Measurements from ENCODE around the gene ATG10. TPM values are rescaled to one million over a fixed set of nuclear protein-coding genes. Genes with fewer than 3 reads are reported as not detected.
A peak's percentile ranks its signal among the peaks of the same experiment; 100 is the strongest.

Gene ATG10
- total RNA-seq, 1 donor from 2014 or later: 4.3 TPM

GRCh38 chr5:82096249-82096648, 124.4 kb downstream of the ATG10 start:
- FAIRE-seq: no peak
- no peak overlapping the region for H3K4me3 Mint-ChIP-seq (ENCODE audit: unreplicated experiment)
- no peak overlapping the region for H3K27ac Mint-ChIP-seq (ENCODE audit: unreplicated experiment)
- no peaks in the 10 kb centered on the region for H3K27me3 Mint-ChIP-seq (ENCODE audit: low read depth, unreplicated experiment)
- DNase-seq (ENCODE audit: low read depth): no peak
- H3K27ac ChIP-seq (ENCODE audit: low read depth, low read length): no peak overlapping the region
- H3K36me3 ChIP-seq (ENCODE audit: insufficient read depth, low read length): no peaks in the 10 kb centered on the region
- peaks cover 9% of the 10 kb centered on the region for H3K9me3 Mint-ChIP-seq (ENCODE audit: unreplicated experiment)
- H3K4me3 ChIP-seq (ENCODE audit: insufficient read depth, low read depth, low read length): no peak overlapping the region
- H3K36me3 Mint-ChIP-seq (ENCODE audit: low read depth, unreplicated experiment): no peaks in the 10 kb centered on the region
- H2AFZ ChIP-seq (ENCODE audit: low read depth, low read length): no peak overlapping the region
- no peaks in the 10 kb centered on the region for H3K79me2 ChIP-seq (ENCODE audit: insufficient read depth, low read length)
- H3K4me2 ChIP-seq (ENCODE audit: low read length): no peak overlapping the region
- H3K4me1 ChIP-seq (ENCODE audit: insufficient read depth, low read length): no peaks in the 10 kb centered on the region
- no peak overlapping the region for H3K9ac ChIP-seq (ENCODE audit: low read length)
- no peaks in the 10 kb centered on the region for H4K20me1 ChIP-seq (ENCODE audit: insufficient read depth, low read length)
- no peaks in the 10 kb centered on the region for H3K27me3 ChIP-seq (ENCODE audit: insufficient read depth, low read length)
- H3K4me1 Mint-ChIP-seq (ENCODE audit: low read depth, unreplicated experiment): peaks cover 10% of the 10 kb centered on the region
- TF ChIP-seq EZH2 (IDR thresholded peaks at IDR 0.05; ENCODE audit: insufficient read depth, low read length) (no peak), CTCF (IDR thresholded peaks at IDR 0.05; ENCODE audit: insufficient read depth, low read depth, low read length) (no peak)
- H3K9me3 ChIP-seq (ENCODE audit: insufficient read depth, low read depth, low read length): peaks cover 2% of the 10 kb centered on the region

DNA sequence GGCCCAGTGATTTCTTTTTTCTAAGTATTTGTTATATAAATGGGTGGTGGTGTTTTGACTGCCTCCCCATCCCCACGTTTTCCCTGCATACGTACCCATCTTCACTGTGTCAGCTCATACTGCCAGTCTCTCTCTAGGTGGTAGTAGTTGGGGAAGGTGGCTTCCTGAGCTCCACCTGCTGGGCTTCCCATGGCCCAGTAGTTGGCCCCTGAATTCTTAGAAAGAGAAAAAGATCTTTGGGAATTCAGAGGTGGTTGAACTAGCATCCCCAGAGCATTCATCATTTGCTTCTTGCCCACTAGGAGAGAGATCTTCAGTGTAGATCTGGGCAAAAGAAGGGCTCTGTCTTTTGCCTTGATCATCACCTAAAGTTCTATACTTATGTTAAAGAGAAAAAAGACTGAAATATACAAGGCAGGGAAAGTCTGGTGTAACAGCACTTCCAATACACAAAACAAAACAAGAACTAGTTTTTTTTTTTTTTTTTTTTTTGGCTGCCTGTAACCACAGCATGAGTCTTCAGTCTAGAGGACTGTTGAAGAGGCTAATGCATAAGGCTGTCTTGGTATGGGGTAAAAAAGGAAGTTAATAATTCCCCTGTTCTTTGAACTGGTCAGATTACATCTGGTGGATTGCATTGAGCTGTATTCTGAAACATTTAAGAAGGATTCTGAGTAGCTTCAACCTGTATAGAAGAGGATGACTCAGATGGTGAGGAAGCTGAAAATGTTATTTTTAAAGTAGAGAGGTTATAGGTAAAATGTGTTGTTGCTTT, 128.7 kb downstream of the ATG10 start:
- Mint-ChIP-seq H3K4me1 (ENCODE audit: low read depth, unreplicated experiment) (peaks cover 15% of the 10 kb centered on the region), H3K27me3 (ENCODE audit: low read depth, unreplicated experiment) (no peaks in the 10 kb centered on the region), H3K36me3 (ENCODE audit: low read depth, unreplicated experiment) (no peaks in the 10 kb centered on the region), H3K9me3 (ENCODE audit: unreplicated experiment) (no peaks in the 10 kb centered on the region), H3K4me3 (ENCODE audit: unreplicated experiment) (no peak overlapping the region), H3K27ac (ENCODE audit: unreplicated experiment) (peak overlapping the region; percentile 81)
- no peak overlapping the region for H3K4me2 ChIP-seq (ENCODE audit: low read length)
- no peaks in the 10 kb centered on the region for H4K20me1 ChIP-seq (ENCODE audit: insufficient read depth, low read length)
- no peaks in the 10 kb centered on the region for H3K79me2 ChIP-seq (ENCODE audit: insufficient read depth, low read length)
- no peaks in the 10 kb centered on the region for H3K9me3 ChIP-seq (ENCODE audit: insufficient read depth, low read depth, low read length)
- H3K27me3 ChIP-seq (ENCODE audit: insufficient read depth, low read length): no peaks in the 10 kb centered on the region
- FAIRE-seq (no peak), DNase-seq (ENCODE audit: low read depth) (peak; percentile 72)
- H3K27ac ChIP-seq (ENCODE audit: low read depth, low read length): no peak overlapping the region
- TF ChIP-seq CTCF (IDR thresholded peaks at IDR 0.05; ENCODE audit: insufficient read depth, low read depth, low read length) (no peak), EZH2 (IDR thresholded peaks at IDR 0.05; ENCODE audit: insufficient read depth, low read length) (no peak)
- no peak overlapping the region for H3K9ac ChIP-seq (ENCODE audit: low read length)
- H3K4me1 ChIP-seq (ENCODE audit: insufficient read depth, low read length): no peaks in the 10 kb centered on the region
- no peak overlapping the region for H2AFZ ChIP-seq (ENCODE audit: low read depth, low read length)
- H3K36me3 ChIP-seq (ENCODE audit: insufficient read depth, low read length): no peaks in the 10 kb centered on the region
- H3K4me3 ChIP-seq (ENCODE audit: insufficient read depth, low read depth, low read length): no peak overlapping the region

GRCh38 chr5:82104872-82105271, 133.0 kb downstream of the ATG10 start:
- FAIRE-seq (no peak), DNase-seq (ENCODE audit: low read depth) (no peak)
- H3K4me3 Mint-ChIP-seq (ENCODE audit: unreplicated experiment): no peak overlapping the region
- H3K9me3 Mint-ChIP-seq (ENCODE audit: unreplicated experiment): no peaks in the 10 kb centered on the region
- H3K4me1 Mint-ChIP-seq (ENCODE audit: low read depth, unreplicated experiment): peaks cover 29% of the 10 kb centered on the region
- Histone ChIP-seq H3K4me3 (ENCODE audit: insufficient read depth, low read depth, low read length) (no peak overlapping the region), H2AFZ (ENCODE audit: low read depth, low read length) (no peak overlapping the region), H3K9ac (ENCODE audit: low read length) (no peak overlapping the region), H3K9me3 (ENCODE audit: insufficient read depth, low read depth, low read length) (no peaks in the 10 kb centered on the region), H3K4me2 (ENCODE audit: low read length) (no peak overlapping the region), H3K4me1 (ENCODE audit: insufficient read depth, low read length) (no peaks in the 10 kb centered on the region), H3K79me2 (ENCODE audit: insufficient read depth, low read length) (no peaks in the 10 kb centered on the region), H4K20me1 (ENCODE audit: insufficient read depth, low read length) (no peaks in the 10 kb centered on the region), H3K27me3 (ENCODE audit: insufficient read depth, low read length) (no peaks in the 10 kb centered on the region), H3K36me3 (ENCODE audit: insufficient read depth, low read length) (no peaks in the 10 kb centered on the region), H3K27ac (ENCODE audit: low read depth, low read length) (no peak overlapping the region)
- no peaks in the 10 kb centered on the region for H3K27me3 Mint-ChIP-seq (ENCODE audit: low read depth, unreplicated experiment)
- H3K27ac Mint-ChIP-seq (ENCODE audit: unreplicated experiment): no peak overlapping the region
- H3K36me3 Mint-ChIP-seq (ENCODE audit: low read depth, unreplicated experiment): no peaks in the 10 kb centered on the region
- TF ChIP-seq CTCF (IDR thresholded peaks at IDR 0.05; ENCODE audit: insufficient read depth, low read depth, low read length) (no peak), EZH2 (IDR thresholded peaks at IDR 0.05; ENCODE audit: insufficient read depth, low read length) (no peak)

All from astrocyte (in vitro differentiated cells and primary cell).